ENCODE results near the gene SNAPC3.

- TF ChIP-seq CTCF (IDR thresholded peaks at IDR 0.05 in 2 of 3, conservative IDR thresholded peaks at IDR 0.05 in 1 of 3; ENCODE audit: borderline replicate concordance in 1 of 3, insufficient read depth in 1 of 3, low read depth in 2 of 3, low read length in 2 of 3), result no peak
- TF ChIP-seq, protein P1, sequence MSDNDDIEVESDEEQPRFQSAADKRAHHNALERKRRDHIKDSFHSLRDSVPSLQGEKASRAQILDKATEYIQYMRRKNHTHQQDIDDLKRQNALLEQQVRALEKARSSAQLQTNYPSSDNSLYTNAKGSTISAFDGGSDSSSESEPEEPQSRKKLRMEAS (IDR thresholded peaks at IDR 0.05), result no peak
- no peak for TF ChIP-seq ZNF274 (IDR thresholded peaks at IDR 0.05; ENCODE audit: low read depth, low read length)
- TF ChIP-seq EZH2phosphoT487 (IDR thresholded peaks at IDR 0.05; ENCODE audit: borderline replicate concordance), result no peak
- no peak for TF ChIP-seq CEBPB (IDR thresholded peaks at IDR 0.05; ENCODE audit: low read depth)
- no peak for TF ChIP-seq YY1 (IDR thresholded peaks at IDR 0.05; ENCODE audit: extremely low read depth, insufficient replicate concordance, low read depth, low read length)
- no peak for TF ChIP-seq POLR2A (IDR thresholded peaks at IDR 0.05; ENCODE audit: borderline replicate concordance, extremely low read depth, insufficient read depth, insufficient read length)
- TF ChIP-seq ELF1 (IDR thresholded peaks at IDR 0.05; ENCODE audit: borderline replicate concordance, low read depth), result no peak
- no peak for TF ChIP-seq EZH2 (IDR thresholded peaks at IDR 0.05)
Measured at GRCh38 chr9:15421532-15421931, 1.1 kb upstream of the SNAPC3 start.
